ENCODE measurements around the gene SCN1B. TPM values are rescaled to one million over a fixed set of nuclear protein-coding genes. Genes with fewer than 3 reads are reported as not detected.

The SCN1B gene
- total and polyA plus RNA-seq, 2 experiments from 2014 or later: 1.6 to 4.2 TPM

GRCh38 chr19:35079826-35080225 lies 49.6 kb downstream of the SCN1B start:
- no peak overlapping the region for H3K27ac ChIP-seq
- H3K36me3 ChIP-seq: no peaks in the 10 kb centered on the region
- no peak overlapping the region for H3K4me3 ChIP-seq
- no peak for DNase-seq (ENCODE audit: low read depth in 1 of 2, low spot score in 1 of 2)
- H3K27me3 ChIP-seq: no peaks in the 10 kb centered on the region
- no peaks in the 10 kb centered on the region for H3K4me1 ChIP-seq (ENCODE audit: low read depth)
- H3K9me3 ChIP-seq (ENCODE audit: low read depth): no peaks in the 10 kb centered on the region
- no peak for TF ChIP-seq CTCF (IDR thresholded peaks at IDR 0.05; ENCODE audit: low read depth, low read length)

- TF ChIP-seq CTCF (IDR thresholded peaks at IDR 0.05; ENCODE audit: low read depth, low read length): no peak
- Histone ChIP-seq H3K36me3 (no peaks in the 10 kb centered on the region), H3K27ac (no peak overlapping the region), H3K27me3 (no peaks in the 10 kb centered on the region), H3K9me3 (ENCODE audit: low read depth) (no peaks in the 10 kb centered on the region), H3K4me1 (ENCODE audit: low read depth) (no peaks in the 10 kb centered on the region), H3K4me3 (no peak overlapping the region)
- no peak for DNase-seq (ENCODE audit: low read depth in 1 of 2, low spot score in 1 of 2)
These were observed 50.4 kb downstream of the SCN1B start for GRCh38 chr19:35080613-35081170.

- H3K27me3 ChIP-seq: no peaks in the 10 kb centered on the region
- H3K4me1 ChIP-seq (ENCODE audit: low read depth): no peaks in the 10 kb centered on the region
- no peaks in the 10 kb centered on the region for H3K36me3 ChIP-seq
- no peak for TF ChIP-seq CTCF (IDR thresholded peaks at IDR 0.05; ENCODE audit: low read depth, low read length)
- no peak overlapping the region for H3K4me3 ChIP-seq
- no peak for DNase-seq (ENCODE audit: low read depth in 1 of 2, low spot score in 1 of 2)
- no peaks in the 10 kb centered on the region for H3K9me3 ChIP-seq (ENCODE audit: low read depth)
- no peak overlapping the region for H3K27ac ChIP-seq
These were observed 50.9 kb downstream of the SCN1B start for GRCh38 chr19:35081201-35081600.

- H3K9me3 ChIP-seq (ENCODE audit: low read depth): no peaks in the 10 kb centered on the region
- no peak for DNase-seq (ENCODE audit: low read depth in 1 of 2, low spot score in 1 of 2)
These were observed 53.6 kb downstream of the SCN1B start for GRCh38 chr19:35083691-35084508.

GRCh38 chr19:35084509-35084762 lies 54.2 kb downstream of the SCN1B start:
- no peak for TF ChIP-seq CTCF (IDR thresholded peaks at IDR 0.05; ENCODE audit: low read depth, low read length)
- H3K4me1 ChIP-seq (ENCODE audit: low read depth): no peaks in the 10 kb centered on the region
- no peaks in the 10 kb centered on the region for H3K27me3 ChIP-seq
- H3K4me3 ChIP-seq: no peak overlapping the region
- H3K27ac ChIP-seq: no peak overlapping the region
- DNase-seq (ENCODE audit: low read depth in 1 of 2, low spot score in 1 of 2): no peak
- H3K9me3 ChIP-seq (ENCODE audit: low read depth): no peaks in the 10 kb centered on the region
- H3K36me3 ChIP-seq: no peaks in the 10 kb centered on the region

More at GRCh38 chr19:35083691-35084508, 53.6 kb downstream of the SCN1B start:
- TF ChIP-seq CTCF (IDR thresholded peaks at IDR 0.05; ENCODE audit: low read depth, low read length): no peak
- no peaks in the 10 kb centered on the region for H3K27me3 ChIP-seq
- no peaks in the 10 kb centered on the region for H3K36me3 ChIP-seq
- no peak overlapping the region for H3K27ac ChIP-seq
- H3K4me1 ChIP-seq (ENCODE audit: low read depth): no peaks in the 10 kb centered on the region
- H3K4me3 ChIP-seq: no peak overlapping the region

Data from cardiac muscle cell (in vitro differentiated cells and primary cell).